GM12878 (cell line): ENCODE results near the gene MEGF11. TPM values are rescaled to one million over a fixed set of nuclear protein-coding genes. Genes with fewer than 3 reads are reported as not detected.

ENCODE experiments used
- ATAC-seq: fragments of 200-7000 bp; cut with Tn5 transposase; 3 replicates; pipeline ENCODE4 v1.9.1; 2020; ENCODE audit warnings: mild to moderate bottlenecking, moderate library complexity
- BruUV-seq: library from RNA; stranded (reverse); fragments of 400-500 nt; replicated peaks from 2 replicates; lab custom pipeline; 2021; lab: Mats Ljungman, UMichigan
- CTCF ChIA-PET: fragments of 300-600 bp; sonication (Branson Sonifier 250); formaldehyde crosslinking; extraction: SDS; loops from one replicate; lab custom pipeline; 2021; ENCODE audit warnings: inconsistent platforms; lab: Yijun Ruan, JAX
- POLR2A ChIA-PET: fragments of 350-600 bp; formaldehyde crosslinking; extraction: SDS; loops from one replicate; lab custom pipeline; 2021; ENCODE audit warnings: inconsistent platforms; lab: Charles Lee
- RAD21 ChIA-PET: fragments of 300-600 bp; sonication (Branson Sonifier 250); formaldehyde crosslinking; loops from one replicate; lab custom pipeline; 2023; ENCODE audit warnings: antibody characterized with exemption; ENCODE audit not compliant: unreplicated experiment; lab: Charles Lee
- SMC1A ChIA-PET: fragments of 300-600 bp; sonication (Branson Sonifier 250); formaldehyde crosslinking; loops from one replicate; lab custom pipeline; 2023; ENCODE audit not compliant: unreplicated experiment, uncharacterized antibody; lab: Charles Lee
- DNase-seq: peaks from one replicate; pipeline ENCODE4 v3.0.0-alpha.2; 2011; ENCODE audit warnings: low read depth, low spot score
- FAIRE-seq: peaks from 3 replicates; lab custom pipeline; 2011; peaks lifted over from hg19 to GRCh38; lab: Jason Lieb, UNC
- H2AFZ ChIP-seq: 2 replicates; pipeline ENCODE4 v1.6.0; 2011; ENCODE audit warnings: low read depth, low read length, control low read depth; ENCODE audit not compliant: control insufficient read depth
- H3K27ac ChIP-seq: 2 replicates; pipeline ENCODE4 v1.5.1; 2011; ENCODE audit warnings: control low read depth; ENCODE audit not compliant: control insufficient read depth, insufficient read depth
- H3K27me3 ChIP-seq, 2 experiments: replicated peaks in 1 of 2; 2 replicates each; pipeline versions ENCODE4 v1.6.0 to v1.6.1; 2011; ENCODE audit warnings: low read length in 1 of 2; ENCODE audit not compliant: control insufficient read depth in 2 of 2, insufficient read depth in 2 of 2
- H3K36me3 ChIP-seq, 2 experiments: 2 replicates each; pipeline ENCODE4 v1.5.1; 2011; ENCODE audit warnings: low read length in 1 of 2; ENCODE audit not compliant: control insufficient read depth in 2 of 2, insufficient read depth in 2 of 2
- H3K4me1 ChIP-seq: 2 replicates; pipeline ENCODE4 v1.6.1; 2011; ENCODE audit warnings: mild to moderate bottlenecking, low read length, moderate library complexity, mixed read lengths; ENCODE audit not compliant: control insufficient read depth, insufficient read depth
- H3K4me2 ChIP-seq: 2 replicates; pipeline ENCODE4 v1.6.0; 2011; ENCODE audit warnings: control low read depth; ENCODE audit not compliant: control insufficient read depth, insufficient read depth
- H3K4me3 ChIP-seq: fragments of 200-600 bp; sonication (generic); 2 replicates; pipeline ENCODE4 v1.5.1; 2016
- H3K79me2 ChIP-seq: 2 replicates; pipeline ENCODE4 v1.6.0; 2011; ENCODE audit warnings: low read length; ENCODE audit not compliant: control insufficient read depth, insufficient read depth
- H3K9ac ChIP-seq: 2 replicates; pipeline ENCODE4 v1.8.0; 2011; ENCODE audit warnings: low read length, control low read depth, mixed read lengths; ENCODE audit not compliant: control insufficient read depth, insufficient read depth
- H3K9me3 ChIP-seq: replicated peaks from 3 replicates; pipeline ENCODE4 v1.5.1; 2011; ENCODE audit warnings: mild to moderate bottlenecking, low read length; ENCODE audit not compliant: control insufficient read depth, insufficient read depth
- H4K20me1 ChIP-seq: 2 replicates; pipeline ENCODE4 v1.6.0; 2011; ENCODE audit not compliant: control insufficient read depth, insufficient read depth
- HDAC6 ChIP-seq: fragments of 200-600 bp; sonication (generic); IDR thresholded peaks from one replicate; pipeline ENCODE4 v1.8.0; 2017; ENCODE audit warnings: antibody characterized with exemption; ENCODE audit not compliant: unreplicated experiment
- JUNB ChIP-seq: IDR thresholded peaks from 2 replicates; pipeline ENCODE4 v1.6.1; 2016; ENCODE audit warnings: antibody characterized with exemption, mild to moderate bottlenecking
- NFIC ChIP-seq: IDR thresholded peaks from 2 replicates; pipeline ENCODE4 v1.6.1; 2012; ENCODE audit warnings: low read depth, mild to moderate bottlenecking, inconsistent platforms, low read length, moderate library complexity
- POLR2AphosphoS5 ChIP-seq: IDR thresholded peaks from 2 replicates; pipeline ENCODE4 v1.6.1; 2011; ENCODE audit warnings: mild to moderate bottlenecking, low read length, inconsistent platforms
- RUNX3 ChIP-seq: IDR thresholded peaks from 2 replicates; pipeline ENCODE4 v1.6.1; 2012; ENCODE audit warnings: low read length, inconsistent platforms
- SPI1 ChIP-seq: IDR thresholded peaks from 2 replicates; pipeline ENCODE4 v1.6.1; 2011; ENCODE audit warnings: low read depth, mild to moderate bottlenecking, low read length, moderate library complexity, borderline replicate concordance; ENCODE audit not compliant: insufficient read depth
- WGBS: methylation state at CpG from one replicate; pipeline ENCODE4 v1.1.6; 2016; ENCODE audit warnings: low lambda C conversion rate; ENCODE audit not compliant: insufficient replicate concordance, insufficient coverage; ENCODE audit errors: missing lambda C conversion rate; 5-methylcytosine and 5-hydroxymethylcytosine counted together
- in situ Hi-C: fragments of 300-500 bp; cut with MboI; formaldehyde crosslinking; loops from 9 replicates; pipeline ENCODE4 v1.14.3; 2018; ENCODE audit warnings: mixed read lengths
- intact Hi-C: fragments of 100-400 bp; cut with micrococcal nuclease; formaldehyde crosslinking; loops from one replicate; pipeline ENCODE4 v1.14.2; 2022; ENCODE audit not compliant: unreplicated experiment
- polyA plus RNA-seq, 11 experiments: library from polyadenylated mRNA; depleted of rRNA in 4 of 11; unstranded in 6 of 11; stranded (reverse) in 5 of 11; fragments of >200 nt; fragmentation: Nextera tagmentation in 4 of 11; fragmentation: Illumina TruSeq in 1 of 11; extraction: Ambion mirVana in 4 of 11; extraction: Trizol in 1 of 11; gene quantifications; 1 replicate in 1 of 11; 2 replicates in 10 of 11; pipeline versions ENCODE4 v1.2.1 to v1.2.3, GENCODE V29; 2011 to 2016; ENCODE audit warnings: inconsistent platforms in 2 of 11, missing spikeins in 2 of 11, low read depth in 1 of 11
- total RNA-seq, 4 experiments: library from RNA; depleted of rRNA in 3 of 4; stranded (reverse); fragments of >200 nt in 3 of 4; fragmentation: Illumina TruSeq in 1 of 4; extraction: Trizol in 1 of 4; gene quantifications; 2 replicates each; pipeline versions ENCODE4 v1.2.1 to v1.2.3, GENCODE V29; 2013 to 2021
- TF ChIP-seq, protein P1 (sequence below): IDR thresholded peaks from 2 replicates; pipeline ENCODE4 v1.6.1; 2012; ENCODE audit warnings: low read length, inconsistent platforms
- TF ChIP-seq, protein P2 (sequence below): fragments of 450-650 bp; IDR thresholded peaks from 2 replicates; pipeline ENCODE4 v1.6.1; 2017; ENCODE audit warnings: antibody characterized with exemption, mild to moderate bottlenecking, moderate library complexity

Gene MEGF11
- total and polyA plus RNA-seq, 10 of the 15 experiments (the other 5 are each of a cell fraction or from before 2014, with no cell fraction given): 0.03 to 1.7 (median 0.49) TPM

DNA sequence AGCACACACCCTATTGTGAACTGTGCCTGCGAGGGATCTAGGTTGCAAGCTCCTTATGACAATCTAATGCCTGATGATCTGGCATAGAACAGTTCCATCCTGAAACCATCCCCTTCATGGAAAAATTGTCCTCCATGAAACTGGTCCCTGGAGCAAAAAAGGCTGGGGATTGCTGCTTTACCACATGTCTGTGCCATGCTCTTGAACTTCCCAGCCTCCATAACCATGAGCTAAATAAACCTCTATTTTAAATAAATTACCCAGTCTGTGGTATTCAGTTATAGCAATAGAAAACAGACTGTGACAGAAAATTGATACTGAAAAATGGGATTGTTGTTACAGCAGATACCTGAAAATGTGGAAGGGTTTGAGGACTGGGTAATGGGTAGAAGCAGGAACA, 221.5 kb downstream of the MEGF11 start (continued):
- TF ChIP-seq, protein P1, sequence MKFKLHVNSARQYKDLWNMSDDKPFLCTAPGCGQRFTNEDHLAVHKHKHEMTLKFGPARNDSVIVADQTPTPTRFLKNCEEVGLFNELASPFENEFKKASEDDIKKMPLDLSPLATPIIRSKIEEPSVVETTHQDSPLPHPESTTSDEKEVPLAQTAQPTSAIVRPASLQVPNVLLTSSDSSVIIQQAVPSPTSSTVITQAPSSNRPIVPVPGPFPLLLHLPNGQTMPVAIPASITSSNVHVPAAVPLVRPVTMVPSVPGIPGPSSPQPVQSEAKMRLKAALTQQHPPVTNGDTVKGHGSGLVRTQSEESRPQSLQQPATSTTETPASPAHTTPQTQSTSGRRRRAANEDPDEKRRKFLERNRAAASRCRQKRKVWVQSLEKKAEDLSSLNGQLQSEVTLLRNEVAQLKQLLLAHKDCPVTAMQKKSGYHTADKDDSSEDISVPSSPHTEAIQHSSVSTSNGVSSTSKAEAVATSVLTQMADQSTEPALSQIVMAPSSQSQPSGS: no peak
- TF ChIP-seq RUNX3 (no peak), NFIC (no peak), HDAC6 (no peak)

DNA sequence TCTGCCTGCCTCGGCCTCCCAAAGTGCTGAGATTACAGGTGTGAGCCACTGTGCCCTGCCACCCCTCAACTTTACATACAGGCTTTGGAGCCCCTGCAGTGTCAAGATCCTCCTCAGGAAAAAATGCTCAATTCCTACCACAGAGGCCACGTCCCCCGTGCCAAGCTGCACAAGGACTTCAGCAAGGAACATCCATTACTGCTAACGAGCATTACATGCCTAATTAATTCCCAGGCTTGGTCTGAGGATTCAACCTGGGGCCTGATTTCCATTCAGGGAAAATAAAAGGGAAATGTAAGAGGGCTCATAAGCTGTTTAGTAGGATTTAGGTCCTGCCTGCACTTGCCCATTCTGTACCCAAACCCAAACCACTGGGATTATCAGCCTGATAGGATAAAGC, 222.9 kb downstream of the MEGF11 start:
- WGBS: 15% methylated on average over 4 of the region's 4 CpGs
- ChIA-PET CTCF (no interaction called here), RAD21 (no interaction called here), SMC1A (no interaction called here)
- no peak overlapping the region for H2AFZ ChIP-seq
- no peak overlapping the region for H3K4me2 ChIP-seq
- no peak for DNase-seq
- H3K9me3 ChIP-seq: no peaks in the 10 kb centered on the region; the same call in 2 of the 3 replicates
- H4K20me1 ChIP-seq: no peaks in the 10 kb centered on the region
- in situ Hi-C loops: no loop called here
- no peak overlapping the region for H3K27ac ChIP-seq
- no TSS peak for BruUV-seq
- no peak overlapping the region for H3K4me3 ChIP-seq
- ATAC-seq: no peak
- TF ChIP-seq SPI1 (no peak), POLR2AphosphoS5 (no peak), JUNB (no peak)
- TF ChIP-seq, protein P2, sequence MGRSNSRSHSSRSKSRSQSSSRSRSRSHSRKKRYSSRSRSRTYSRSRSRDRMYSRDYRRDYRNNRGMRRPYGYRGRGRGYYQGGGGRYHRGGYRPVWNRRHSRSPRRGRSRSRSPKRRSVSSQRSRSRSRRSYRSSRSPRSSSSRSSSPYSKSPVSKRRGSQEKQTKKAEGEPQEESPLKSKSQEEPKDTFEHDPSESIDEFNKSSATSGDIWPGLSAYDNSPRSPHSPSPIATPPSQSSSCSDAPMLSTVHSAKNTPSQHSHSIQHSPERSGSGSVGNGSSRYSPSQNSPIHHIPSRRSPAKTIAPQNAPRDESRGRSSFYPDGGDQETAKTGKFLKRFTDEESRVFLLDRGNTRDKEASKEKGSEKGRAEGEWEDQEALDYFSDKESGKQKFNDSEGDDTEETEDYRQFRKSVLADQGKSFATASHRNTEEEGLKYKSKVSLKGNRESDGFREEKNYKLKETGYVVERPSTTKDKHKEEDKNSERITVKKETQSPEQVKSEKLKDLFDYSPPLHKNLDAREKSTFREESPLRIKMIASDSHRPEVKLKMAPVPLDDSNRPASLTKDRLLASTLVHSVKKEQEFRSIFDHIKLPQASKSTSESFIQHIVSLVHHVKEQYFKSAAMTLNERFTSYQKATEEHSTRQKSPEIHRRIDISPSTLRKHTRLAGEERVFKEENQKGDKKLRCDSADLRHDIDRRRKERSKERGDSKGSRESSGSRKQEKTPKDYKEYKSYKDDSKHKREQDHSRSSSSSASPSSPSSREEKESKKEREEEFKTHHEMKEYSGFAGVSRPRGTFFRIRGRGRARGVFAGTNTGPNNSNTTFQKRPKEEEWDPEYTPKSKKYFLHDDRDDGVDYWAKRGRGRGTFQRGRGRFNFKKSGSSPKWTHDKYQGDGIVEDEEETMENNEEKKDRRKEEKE: no peak
- TF ChIP-seq, all 136 proteins: peak for 0
- Histone ChIP-seq H3K27me3 (no peaks in the 10 kb centered on the region; a peak in 3 of 4 replicates), H3K9ac (no peak overlapping the region), H3K4me1 (no peaks in the 10 kb centered on the region), H3K36me3 (no peaks in the 10 kb centered on the region), H3K79me2 (no peaks in the 10 kb centered on the region)
- intact Hi-C loops: no loop called here
- POLR2A ChIA-PET: interaction anchor here (0.6 kb wide), 1 partner anchor 50 kb away, joined by 8 read pairs; no protein-coding TSS in a partner anchor
- no peak for FAIRE-seq
